Uterus (tissue), 4 donors: ENCODE measurements around the gene MEP1B. TPM values are rescaled to one million over a fixed set of nuclear protein-coding genes. Genes with fewer than 3 reads are reported as not detected.

ENCODE experiments used
- DNase-seq, 2 donors: peaks; one replicate each; pipeline ENCODE4 v3.0.0-alpha.2; 2019 to 2020
- H3K27ac ChIP-seq, 2 donors: fragments of 200-600 bp; sonication (generic); 1 replicate in 1 of 2; 2 replicates in 1 of 2; pipeline ENCODE4 v1.5.1; 2016 to 2018
- H3K27me3 ChIP-seq, 2 donors: fragments of 200-600 bp; sonication (generic); one replicate each; pipeline ENCODE4 v1.5.1; 2018 to 2019; ENCODE audit warnings: control low read depth in 1 of 2
- H3K36me3 ChIP-seq, 2 donors: fragments of 200-600 bp; sonication (generic); one replicate each; pipeline ENCODE4 v1.5.1; 2019; ENCODE audit warnings: control low read depth in 1 of 2
- H3K4me1 ChIP-seq, 2 donors: fragments of 200-600 bp; sonication (generic); one replicate each; pipeline ENCODE4 v1.5.1; 2018 to 2019; ENCODE audit warnings: control low read depth in 1 of 2
- H3K4me3 ChIP-seq, 2 donors: fragments of 200-600 bp; sonication (generic); 1 replicate in 1 of 2; 2 replicates in 1 of 2; pipeline ENCODE4 v1.5.1; 2018 to 2019; ENCODE audit warnings: mild to moderate bottlenecking in 1 of 2
- H3K9me3 ChIP-seq, 2 donors: fragments of 200-600 bp; sonication (generic); one replicate each; pipeline ENCODE4 v1.5.1; 2019; ENCODE audit warnings: control low read depth in 1 of 2
- POLR2A ChIP-seq, 2 donors: fragments of 450-650 bp; IDR thresholded peaks; one replicate each; pipeline ENCODE4 v1.6.1; 2016; ENCODE audit warnings: antibody characterized with exemption in 2 of 2, mild to moderate bottlenecking in 1 of 2, moderate library complexity in 1 of 2
- intact Hi-C: fragments of 100-400 bp; cut with DNase I; formaldehyde crosslinking; loops from one replicate; pipeline ENCODE4 v1.15.1; 2023; ENCODE audit warnings: low total_unique reads
- total RNA-seq, 4 donors: library from RNA; depleted of rRNA in 3 of 4; stranded (reverse); fragments of >200 nt in 3 of 4; gene quantifications; one replicate each; pipeline versions ENCODE4 v1.1.0 to v1.2.4, GENCODE V29; 2014 to 2023
- TF ChIP-seq, protein P1 (sequence below), 4 experiments: fragments of 200-600 bp in 2 of 4; fragments of 450-650 bp in 2 of 4; sonication (generic) in 2 of 4; IDR thresholded peaks; one replicate each; pipeline ENCODE4 v1.5.1; 2016 to 2019; ENCODE audit warnings: antibody characterized with exemption in 4 of 4, mild to moderate bottlenecking in 2 of 4, moderate library complexity in 1 of 4
- donor health status: DM: yes; HTN: yes; CAD: no.

The MEP1B gene
- total RNA-seq, 4 donors from 2014 or later: not detected

DNA sequence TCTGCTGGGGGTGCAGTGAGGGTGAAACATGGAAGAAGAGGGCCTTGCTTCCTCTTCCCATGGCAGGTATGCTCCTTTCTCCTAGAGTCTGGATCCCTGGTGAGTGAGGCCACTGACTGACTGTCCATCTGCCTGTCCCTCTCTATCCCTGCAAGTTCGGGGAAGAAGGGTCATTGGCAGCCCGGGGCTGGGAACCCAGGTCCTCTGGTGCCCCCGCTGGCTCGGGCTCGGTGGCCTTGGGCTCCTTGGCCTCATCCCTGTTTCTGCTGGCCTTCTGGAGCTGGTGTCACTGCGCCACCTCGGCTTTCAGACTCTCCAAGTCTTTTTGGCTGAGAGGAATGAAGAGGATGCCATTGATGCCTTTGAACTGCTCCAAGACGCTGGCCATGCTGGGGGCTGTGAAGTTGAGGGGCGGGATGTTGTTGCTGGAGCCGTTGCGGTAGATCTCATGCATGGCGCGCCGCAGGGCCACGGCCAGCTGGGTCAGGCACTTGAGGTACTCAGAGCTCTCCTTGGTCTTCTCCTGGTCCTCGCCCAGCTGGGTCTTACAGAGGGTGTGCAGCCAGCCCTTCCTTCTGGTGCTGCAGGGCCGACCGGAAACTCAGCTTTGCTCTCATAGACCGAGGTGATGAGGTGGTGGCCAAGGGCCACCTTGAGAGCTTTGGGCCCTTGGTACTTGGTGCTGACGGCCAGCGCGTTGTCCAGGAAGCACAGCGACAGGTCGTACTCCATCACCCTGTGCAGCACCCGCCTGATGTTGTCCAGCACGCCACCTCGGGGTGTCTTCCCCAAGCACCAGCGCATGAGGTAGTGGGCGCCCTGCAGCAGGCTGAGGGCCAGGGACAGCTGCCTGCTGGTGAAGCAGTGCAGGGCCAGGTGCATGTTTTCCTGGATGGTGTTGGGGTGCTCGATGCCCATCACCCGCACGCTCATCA is 6.3 kb downstream of the MEP1B start:
- no peak for TF ChIP-seq POLR2A (IDR thresholded peaks at IDR 0.05)
- TF ChIP-seq, protein P1, sequence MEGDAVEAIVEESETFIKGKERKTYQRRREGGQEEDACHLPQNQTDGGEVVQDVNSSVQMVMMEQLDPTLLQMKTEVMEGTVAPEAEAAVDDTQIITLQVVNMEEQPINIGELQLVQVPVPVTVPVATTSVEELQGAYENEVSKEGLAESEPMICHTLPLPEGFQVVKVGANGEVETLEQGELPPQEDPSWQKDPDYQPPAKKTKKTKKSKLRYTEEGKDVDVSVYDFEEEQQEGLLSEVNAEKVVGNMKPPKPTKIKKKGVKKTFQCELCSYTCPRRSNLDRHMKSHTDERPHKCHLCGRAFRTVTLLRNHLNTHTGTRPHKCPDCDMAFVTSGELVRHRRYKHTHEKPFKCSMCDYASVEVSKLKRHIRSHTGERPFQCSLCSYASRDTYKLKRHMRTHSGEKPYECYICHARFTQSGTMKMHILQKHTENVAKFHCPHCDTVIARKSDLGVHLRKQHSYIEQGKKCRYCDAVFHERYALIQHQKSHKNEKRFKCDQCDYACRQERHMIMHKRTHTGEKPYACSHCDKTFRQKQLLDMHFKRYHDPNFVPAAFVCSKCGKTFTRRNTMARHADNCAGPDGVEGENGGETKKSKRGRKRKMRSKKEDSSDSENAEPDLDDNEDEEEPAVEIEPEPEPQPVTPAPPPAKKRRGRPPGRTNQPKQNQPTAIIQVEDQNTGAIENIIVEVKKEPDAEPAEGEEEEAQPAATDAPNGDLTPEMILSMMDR (IDR thresholded peaks at IDR 0.05): no peak
- Histone ChIP-seq H3K27me3 (no peaks in the 10 kb centered on the region), H3K27ac (no peak overlapping the region), H3K36me3 (no peaks in the 10 kb centered on the region), H3K4me3 (no peak overlapping the region), H3K4me1 (no peaks in the 10 kb centered on the region), H3K9me3 (no peaks in the 10 kb centered on the region)
- no peak for DNase-seq
- intact Hi-C loops: no loop called here

DNA sequence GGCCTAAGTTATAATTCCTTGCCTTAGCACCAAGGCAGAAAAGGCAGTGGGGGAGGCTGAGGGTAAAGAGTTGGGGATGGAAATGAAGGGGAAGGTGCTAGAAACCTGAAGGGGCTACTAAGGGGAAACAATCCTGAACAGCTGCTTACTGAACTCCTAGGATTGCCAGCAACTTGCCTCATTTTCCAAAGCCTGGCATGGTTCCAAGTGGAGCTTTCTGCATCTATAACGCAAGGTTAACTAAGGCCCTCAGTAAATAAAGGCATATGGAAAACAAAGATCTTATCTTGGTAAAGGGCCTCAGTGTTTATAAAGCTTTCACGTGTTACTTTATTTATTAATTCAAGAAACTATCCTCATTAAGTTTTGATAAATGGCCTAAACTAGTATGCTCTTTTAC is 10.9 kb downstream of the MEP1B start:
- intact Hi-C loops: no loop called here
- Histone ChIP-seq H3K27me3 (no peaks in the 10 kb centered on the region), H3K4me3 (no peak overlapping the region), H3K27ac (no peak overlapping the region), H3K9me3 (no peaks in the 10 kb centered on the region), H3K36me3 (no peaks in the 10 kb centered on the region), H3K4me1 (no peaks in the 10 kb centered on the region)
- no peak for TF ChIP-seq POLR2A (IDR thresholded peaks at IDR 0.05)
- TF ChIP-seq, protein P1 (IDR thresholded peaks at IDR 0.05): no peak
- no peak for DNase-seq

GRCh38 chr18:32201948-32202672 is 12.3 kb downstream of the MEP1B start:
- no peaks in the 10 kb centered on the region for H3K27me3 ChIP-seq
- H3K4me1 ChIP-seq: no peaks in the 10 kb centered on the region
- no peak overlapping the region for H3K27ac ChIP-seq
- intact Hi-C loops: no loop called here
- TF ChIP-seq, protein P1 (IDR thresholded peaks at IDR 0.05): no peak
- TF ChIP-seq POLR2A (IDR thresholded peaks at IDR 0.05): no peak
- H3K4me3 ChIP-seq: no peak overlapping the region
- H3K36me3 ChIP-seq: no peaks in the 10 kb centered on the region
- no peak for DNase-seq
- no peaks in the 10 kb centered on the region for H3K9me3 ChIP-seq

- H3K4me1 ChIP-seq: no peaks in the 10 kb centered on the region
- no peak overlapping the region for H3K27ac ChIP-seq
- no peaks in the 10 kb centered on the region for H3K9me3 ChIP-seq
- H3K4me3 ChIP-seq: no peak overlapping the region
- intact Hi-C loops: no loop called here
- TF ChIP-seq, protein P1 (IDR thresholded peaks at IDR 0.05): no peak
- no peak for TF ChIP-seq POLR2A (IDR thresholded peaks at IDR 0.05)
- no peak for DNase-seq
- H3K36me3 ChIP-seq: no peaks in the 10 kb centered on the region
- no peaks in the 10 kb centered on the region for H3K27me3 ChIP-seq
These were observed 18.2 kb downstream of the MEP1B start for GRCh38 chr18:32208023-32208422.

GRCh38 chr18:32208577-32208976 is 18.7 kb downstream of the MEP1B start:
- Histone ChIP-seq H3K9me3 (no peaks in the 10 kb centered on the region), H3K4me1 (no peaks in the 10 kb centered on the region), H3K27ac (no peak overlapping the region), H3K4me3 (no peak overlapping the region), H3K36me3 (no peaks in the 10 kb centered on the region), H3K27me3 (no peaks in the 10 kb centered on the region)
- TF ChIP-seq, protein P1 (IDR thresholded peaks at IDR 0.05): no peak
- no peak for TF ChIP-seq POLR2A (IDR thresholded peaks at IDR 0.05)
- no peak for DNase-seq
- intact Hi-C loops: no loop called here
